Endometrium (tissue), 2 donors: ENCODE measurements around the gene SPARCL1.
A peak's percentile ranks its signal among the peaks of the same experiment; 100 is the strongest.
"Not testable (repeated sequence)": the region's sequence is repeated elsewhere in the genome, so short reads cannot be mapped to it uniquely, and the experiment has no call there.

Source experiments
- FAIRE-seq: peaks from 2 replicates; lab custom pipeline; 2012; peaks lifted over from hg19 to GRCh38; lab: Jason Lieb, UNC
- donor health status: control.
- donor health status: control.

Gene SPARCL1

DNA sequence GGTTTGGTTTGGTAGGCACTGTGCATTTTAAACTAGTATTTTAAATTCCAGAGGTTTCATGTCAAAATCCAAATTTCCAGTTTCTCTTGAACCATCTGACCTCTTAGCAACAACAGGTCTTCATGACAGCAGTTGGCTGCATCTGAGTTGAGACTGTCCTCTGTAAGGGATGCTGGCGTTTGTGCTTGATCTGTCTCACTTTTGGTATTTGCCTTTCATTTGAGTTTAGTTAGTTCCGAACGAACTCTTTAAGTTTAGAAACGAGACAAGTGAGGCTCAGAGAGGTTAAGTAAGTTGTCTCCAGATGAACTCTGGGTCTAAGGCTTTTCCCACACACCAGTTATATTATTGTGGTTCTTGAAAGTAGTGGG is 29.1 kb downstream of the SPARCL1 start:
- FAIRE-seq = no peak

- no peak for FAIRE-seq
These were observed 29.6 kb downstream of the SPARCL1 start for GRCh38 chr4:87499403-87500091.

- FAIRE-seq = peak; percentile 84
These were observed 30.7 kb downstream of the SPARCL1 start for GRCh38 chr4:87498446-87498900.

DNA sequence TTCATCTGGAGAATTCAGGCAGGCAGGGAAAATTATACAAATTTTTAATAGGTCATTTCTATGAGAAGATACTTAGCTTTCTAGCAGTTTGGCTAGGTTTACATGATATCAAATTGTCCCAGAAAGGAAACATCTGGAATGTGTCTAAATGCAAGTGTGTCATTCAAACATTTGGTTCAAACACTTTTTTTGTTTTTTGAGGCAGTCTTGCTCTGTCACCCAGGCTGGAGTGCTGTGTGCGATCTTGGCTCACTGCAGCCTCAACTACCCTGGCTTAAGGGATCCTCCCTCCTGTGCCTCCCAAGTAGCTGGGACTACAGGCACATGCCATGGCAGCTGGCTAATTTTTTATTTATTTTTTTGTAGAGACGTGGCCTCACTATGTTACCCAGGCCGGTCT is 31.6 kb downstream of the SPARCL1 start:
- no peak for FAIRE-seq

- no peak for FAIRE-seq
These were observed 32.0 kb downstream of the SPARCL1 start for GRCh38 chr4:87497159-87497558.

DNA sequence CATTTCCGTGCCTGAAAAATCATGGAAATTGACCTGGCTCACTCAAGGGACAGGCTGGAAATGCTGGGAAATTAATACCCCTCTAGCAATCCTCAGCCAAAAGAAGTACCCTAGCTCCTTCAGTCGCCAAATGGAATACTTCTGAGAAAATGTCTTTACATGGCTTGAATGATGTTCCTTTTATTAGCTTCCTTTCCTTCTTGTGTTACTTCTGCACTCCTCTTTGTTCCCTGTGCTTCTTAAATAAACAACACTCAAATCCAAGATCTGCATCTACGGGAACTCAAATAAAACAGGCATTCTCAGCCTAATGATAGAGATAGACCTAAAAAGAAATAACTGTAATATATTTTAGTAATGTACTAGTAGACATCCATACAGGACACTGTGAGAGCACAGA is 36.1 kb downstream of the SPARCL1 start:
- FAIRE-seq = no peak

GRCh38 chr4:87491851-87492250 is 37.3 kb downstream of the SPARCL1 start:
- FAIRE-seq = not testable (repeated sequence)

GRCh38 chr4:87491436-87491835 is 37.7 kb downstream of the SPARCL1 start:
- no peak for FAIRE-seq

DNA sequence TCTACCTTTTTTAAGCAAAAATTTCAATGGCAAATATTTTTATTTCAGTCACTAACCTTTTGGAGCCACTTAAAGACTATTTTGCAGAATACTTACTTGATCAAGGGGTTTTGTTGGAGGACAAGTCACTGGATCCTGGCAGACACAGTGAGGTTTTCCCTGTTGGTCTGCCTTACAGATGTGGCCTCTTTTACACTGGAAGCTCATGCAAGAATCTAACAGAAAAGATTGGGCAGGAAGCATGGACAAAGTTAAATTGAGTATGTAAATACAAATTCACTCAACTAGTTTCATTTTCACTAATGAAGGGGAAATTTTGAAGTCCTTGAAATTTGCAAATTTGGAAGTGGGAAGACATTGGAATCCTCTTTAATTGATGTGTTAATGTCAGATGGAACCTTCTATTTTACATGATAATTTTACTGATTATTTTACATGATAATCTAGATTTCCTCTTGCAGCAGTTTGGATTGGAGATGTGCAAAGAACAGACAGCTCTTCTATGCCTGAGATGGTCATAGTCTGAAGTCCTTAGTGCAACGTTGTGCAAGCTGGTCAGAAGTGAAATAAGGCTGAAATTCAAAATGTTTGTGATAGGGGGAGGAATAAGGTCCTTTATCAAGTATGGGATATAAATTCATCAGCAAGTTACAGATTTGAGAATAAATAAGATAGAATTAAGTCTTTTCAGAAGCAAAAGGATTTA is 38.4 kb downstream of the SPARCL1 start:
- no peak for FAIRE-seq

DNA sequence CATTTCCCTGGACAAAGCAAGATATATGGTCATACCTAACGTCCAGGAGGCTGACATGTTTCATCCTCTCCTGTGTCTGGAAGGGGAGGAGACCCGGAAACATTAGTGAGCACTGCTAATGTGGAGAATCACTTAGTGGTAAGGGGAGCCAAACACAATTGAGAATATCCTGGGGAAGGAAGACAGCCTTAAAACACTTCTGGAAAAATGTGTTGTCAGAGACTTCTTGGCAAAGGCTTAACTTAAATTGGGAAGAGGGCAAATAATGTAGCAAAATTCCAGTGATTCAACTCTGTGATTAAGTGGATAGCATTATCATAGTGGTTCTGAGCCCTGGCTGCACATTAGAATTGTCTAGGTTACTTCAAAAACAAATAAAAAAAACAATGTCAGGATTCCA is 39.5 kb downstream of the SPARCL1 start:
- FAIRE-seq = no peak

- FAIRE-seq = not testable (repeated sequence)
These were observed 40.5 kb downstream of the SPARCL1 start for GRCh38 chr4:87488666-87489065.

DNA sequence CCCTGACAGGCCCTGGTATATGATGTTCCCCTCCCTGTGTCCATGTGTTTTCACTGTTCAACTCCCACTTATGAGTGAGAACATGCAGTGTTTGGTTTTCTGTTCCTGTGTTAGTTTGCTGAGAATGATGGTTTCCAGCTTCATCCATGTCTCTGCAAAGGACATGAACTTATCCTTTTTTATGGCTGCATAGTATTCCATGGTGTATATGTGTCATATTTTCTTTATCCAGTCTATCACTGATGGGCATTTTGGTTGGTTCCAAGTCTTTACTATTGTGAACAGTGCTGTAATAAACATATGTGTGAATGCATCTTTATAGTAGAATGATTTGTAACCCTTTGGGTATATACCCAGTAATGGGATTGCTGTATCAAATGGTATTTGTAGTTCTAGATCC is 45.9 kb downstream of the SPARCL1 start:
- FAIRE-seq = not testable (repeated sequence)

DNA sequence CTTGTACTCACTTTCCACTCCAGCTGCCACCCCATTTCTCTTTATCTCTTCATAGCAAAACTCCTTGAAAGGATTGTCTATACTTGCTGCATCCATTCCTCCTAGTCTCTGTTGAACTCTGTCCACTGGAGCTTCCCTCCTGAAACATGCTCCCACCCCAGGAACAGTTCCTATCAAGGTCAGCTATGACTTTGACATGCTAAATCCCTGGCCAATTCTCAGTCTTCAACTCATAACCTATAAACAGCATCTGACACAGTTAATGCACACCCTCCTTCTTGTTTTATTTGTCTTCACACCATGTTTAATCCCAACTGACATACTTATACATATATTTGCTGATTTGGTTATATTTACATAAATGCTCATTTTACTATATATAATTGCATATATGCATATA is 47.8 kb downstream of the SPARCL1 start:
- no peak for FAIRE-seq

- no peak for FAIRE-seq
These were observed 50.4 kb downstream of the SPARCL1 start for GRCh38 chr4:87478732-87479250.

- no peak for FAIRE-seq
These were observed 52.2 kb downstream of the SPARCL1 start for GRCh38 chr4:87476934-87477333.

- no peak for FAIRE-seq
These were observed 59.8 kb downstream of the SPARCL1 start for GRCh38 chr4:87469390-87469789.

GRCh38 chr4:87465739-87466366 is 63.3 kb downstream of the SPARCL1 start:
- peak; percentile 94 for FAIRE-seq

DNA sequence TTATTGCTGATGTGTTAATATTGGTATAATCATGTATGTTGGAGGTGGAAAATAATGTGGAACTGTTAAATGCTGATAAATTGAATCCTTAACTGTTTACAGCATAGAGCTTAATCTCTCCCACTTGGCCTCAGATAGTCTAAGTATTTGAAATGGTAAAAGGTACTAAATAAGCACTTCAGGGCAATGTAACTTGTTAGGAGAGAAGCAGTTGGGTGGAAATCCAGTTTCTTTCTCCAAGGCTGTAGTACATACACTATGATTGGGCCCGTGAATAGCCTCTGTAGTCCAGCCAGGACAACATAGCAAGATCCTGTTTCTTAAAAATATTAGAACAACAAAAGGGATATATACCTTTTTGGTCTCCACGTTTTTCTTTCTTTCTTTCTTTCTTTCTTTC is 67.1 kb downstream of the SPARCL1 start:
- no peak for FAIRE-seq

GRCh38 chr4:87461281-87461700 is 67.9 kb downstream of the SPARCL1 start:
- no peak for FAIRE-seq

DNA sequence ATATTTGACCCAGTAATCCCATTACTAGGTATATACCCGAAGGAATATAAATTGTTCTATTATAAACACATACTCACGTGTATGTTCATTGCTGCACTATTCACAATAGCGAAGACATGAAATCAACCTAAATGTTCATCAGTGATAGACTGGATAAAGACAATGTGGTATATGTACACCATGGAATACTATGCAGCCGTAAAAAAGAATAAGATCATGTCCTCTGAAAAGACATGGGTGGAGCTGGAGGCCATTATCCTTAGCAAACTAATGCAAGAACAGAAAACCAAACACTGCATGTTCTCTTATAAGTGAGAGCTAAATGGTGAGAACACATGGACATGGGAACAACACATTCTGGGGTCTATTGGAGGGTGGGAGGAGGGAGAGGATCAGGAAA is 70.3 kb downstream of the SPARCL1 start:
- no peak for FAIRE-seq

DNA sequence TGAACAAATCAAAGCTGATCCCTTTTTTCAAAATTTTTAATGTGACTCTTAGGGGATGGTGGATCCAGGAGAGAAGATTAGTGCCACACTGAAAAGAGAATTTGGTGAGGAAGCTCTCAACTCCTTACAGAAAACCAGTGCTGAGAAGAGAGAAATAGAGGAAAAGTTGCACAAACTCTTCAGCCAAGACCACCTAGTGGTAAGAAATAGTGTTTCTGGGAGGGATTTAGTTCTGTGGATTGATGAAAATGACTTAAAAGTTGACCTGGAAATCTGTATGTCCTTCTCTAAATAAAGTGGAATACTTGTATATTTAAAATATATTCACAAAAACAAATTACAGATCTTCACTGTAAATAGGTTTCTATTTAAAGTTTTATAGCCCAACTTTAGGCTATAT is 77.6 kb downstream of the SPARCL1 start:
- no peak for FAIRE-seq

DNA sequence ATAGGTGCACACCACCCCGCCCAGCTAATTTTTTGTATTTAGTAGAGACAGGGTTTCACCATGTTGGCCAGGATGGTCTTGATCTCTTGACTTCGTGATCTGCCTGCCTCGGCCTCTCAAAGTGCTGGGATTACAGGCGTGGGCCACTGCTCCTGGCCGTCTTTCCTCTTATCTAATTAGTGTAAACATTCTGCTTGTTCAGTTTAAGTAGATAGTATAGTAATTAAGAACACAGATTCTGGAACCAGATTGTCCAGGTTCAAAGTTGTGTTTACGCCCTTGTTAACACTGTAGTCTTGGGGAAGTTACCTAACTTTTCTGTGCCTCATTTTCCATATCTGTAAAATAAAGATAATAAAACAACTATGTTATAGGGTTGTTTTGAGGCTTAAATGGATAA is 82.8 kb downstream of the SPARCL1 start:
- not testable (repeated sequence) for FAIRE-seq

- FAIRE-seq = no peak
These were observed 83.2 kb downstream of the SPARCL1 start for GRCh38 chr4:87445964-87446363.
